ENCODE data around the gene SPATA12. TPM values are rescaled to one million over a fixed set of nuclear protein-coding genes. Genes with fewer than 3 reads are reported as not detected.
A peak's percentile ranks its signal among the peaks of the same experiment; 100 is the strongest.

Gene SPATA12
- total RNA-seq, 1 experiment from 2014 or later, result 0.22 TPM

- DNase-seq, result no peak
- Mint-ChIP-seq H3K27ac (peak overlapping the region in 2 of 3 experiments; percentile 40 to 69; a peak in 2 of 7 replicates), H3K4me3 (no peak overlapping the region), H3K4me1 (peaks cover 0 to 2% of the 10 kb centered on the region in 2 experiments; a peak in 1 of 4 replicates), H3K9me3 (no peaks in the 10 kb centered on the region), H3K27me3 (ENCODE audit: low read depth) (no peaks in the 10 kb centered on the region), H3K36me3 (ENCODE audit: insufficient read depth in 1 of 3, low read depth in 3 of 3) (no peaks in the 10 kb centered on the region; a peak in 1 of 7 replicates)
- TF ChIP-seq CTCF (conservative IDR thresholded peaks at IDR 0.05), result no peak
- no peaks in the 10 kb centered on the region for H3K4me1 ChIP-seq (ENCODE audit: insufficient read depth, low read length)
- H3K27ac ChIP-seq (ENCODE audit: insufficient read length, low read depth, low read length), result no peak overlapping the region
- H3K14ac ChIP-seq (ENCODE audit: insufficient read depth, low read length), result no peak overlapping the region
- no peak overlapping the region for H3K56ac ChIP-seq (ENCODE audit: insufficient read length, low read depth, low read length)
- H3K27me3 ChIP-seq (ENCODE audit: insufficient read depth, low read length), result no peaks in the 10 kb centered on the region
- no CpG with 5 or more reads among the region's 7 CpGs for WGBS (ENCODE audit: extremely low coverage, insufficient read length, low lambda C conversion rate)
- no peaks in the 10 kb centered on the region for H3K23me2 ChIP-seq (ENCODE audit: insufficient read length, low read depth, low read length, poor library complexity, severe bottlenecking)
- no peak overlapping the region for H2AFZ ChIP-seq (ENCODE audit: low read length)
- no peak overlapping the region for H3K23ac ChIP-seq (ENCODE audit: insufficient read length, low read depth, low read length)
- no peaks in the 10 kb centered on the region for H4K20me1 ChIP-seq (ENCODE audit: control insufficient read depth, insufficient read depth, insufficient read length)
- no peak overlapping the region for H3T11ph ChIP-seq (ENCODE audit: low read length)
- H3K9me3 ChIP-seq (ENCODE audit: control insufficient read depth, low read depth, low read length), result no peaks in the 10 kb centered on the region
- H4K91ac ChIP-seq (ENCODE audit: insufficient read length, low read depth, low read length), result no peak overlapping the region
- no peak overlapping the region for H3K4me2 ChIP-seq (ENCODE audit: insufficient read depth, insufficient read length, low read length)
- no peaks in the 10 kb centered on the region for H3K79me1 ChIP-seq (ENCODE audit: insufficient read depth, low read depth, low read length, poor library complexity, severe bottlenecking)
- no peak overlapping the region for H2BK120ac ChIP-seq (ENCODE audit: low read depth, low read length, poor library complexity, severe bottlenecking)
- H4K8ac ChIP-seq (replicated peaks; ENCODE audit: insufficient read length, low read depth, low read length), result no peak overlapping the region
- H3K18ac ChIP-seq (ENCODE audit: insufficient read length, low read depth, low read length), result no peak overlapping the region
- no peak overlapping the region for H2BK15ac ChIP-seq (ENCODE audit: low read depth, low read length)
- H4K5ac ChIP-seq (ENCODE audit: insufficient read length, low read depth, low read length), result no peak overlapping the region
- no peak overlapping the region for H2BK12ac ChIP-seq (ENCODE audit: insufficient read length, low read depth, low read length)
- no peak overlapping the region for H2BK20ac ChIP-seq (ENCODE audit: low read depth, low read length, poor library complexity, severe bottlenecking)
- no peak overlapping the region for H2AK5ac ChIP-seq (ENCODE audit: insufficient read length, low read length)
- H3K4ac ChIP-seq (ENCODE audit: low read depth, low read length), result no peak overlapping the region
- no peak overlapping the region for H2BK5ac ChIP-seq (ENCODE audit: insufficient read length, low read length)
- H3K9ac ChIP-seq (ENCODE audit: extremely low read depth, insufficient read length, low read length), result no peak overlapping the region
- no peaks in the 10 kb centered on the region; the same call in 1 of the 2 replicates for H3K79me2 ChIP-seq (ENCODE audit: insufficient read depth, low read length)
Observed at GRCh38 chr3:57029924-57030323, 30.5 kb upstream of the SPATA12 start.
